CD4-positive, alpha-beta T cell treated with Interleukin-15 for 4 hours (primary cell): ENCODE measurements around the gene SUPT3H.

ENCODE experiments used
- DNase-seq: peaks from one replicate; pipeline ENCODE4 v3.0.0-alpha.2; 2020; ENCODE audit warnings: low spot score

The SUPT3H gene

GRCh38 chr6:45002390-45003105 lies 375.2 kb downstream of the SUPT3H start:
- no peak for DNase-seq

- DNase-seq, result peak; percentile 27
Observed at GRCh38 chr6:45001663-45002062, 376.1 kb downstream of the SUPT3H start.

DNA sequence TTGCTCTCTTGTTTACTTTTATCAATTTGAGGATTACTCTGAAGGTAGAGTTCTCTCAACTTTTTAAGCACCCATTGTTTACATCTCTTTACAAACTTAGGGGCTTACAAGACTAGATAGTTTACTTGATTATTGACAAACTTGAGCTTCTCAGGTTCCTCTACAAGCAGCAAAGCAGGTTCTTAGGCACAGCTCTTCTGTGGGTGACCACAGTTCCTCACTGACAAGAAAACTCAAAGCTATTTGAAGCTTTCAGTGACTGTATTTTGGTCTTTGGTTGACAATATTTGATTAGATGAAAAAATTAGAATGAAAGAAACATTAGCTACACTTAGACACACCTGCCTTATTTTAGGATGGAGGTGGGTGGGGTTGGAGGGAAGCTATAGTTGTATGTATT lies 376.9 kb downstream of the SUPT3H start:
- DNase-seq, result no peak

GRCh38 chr6:44999066-44999465 lies 378.7 kb downstream of the SUPT3H start:
- no peak for DNase-seq

GRCh38 chr6:44995486-44996132 lies 382.1 kb downstream of the SUPT3H start:
- DNase-seq, result no peak

GRCh38 chr6:44989391-44989790 lies 388.3 kb downstream of the SUPT3H start:
- DNase-seq, result no peak

DNA sequence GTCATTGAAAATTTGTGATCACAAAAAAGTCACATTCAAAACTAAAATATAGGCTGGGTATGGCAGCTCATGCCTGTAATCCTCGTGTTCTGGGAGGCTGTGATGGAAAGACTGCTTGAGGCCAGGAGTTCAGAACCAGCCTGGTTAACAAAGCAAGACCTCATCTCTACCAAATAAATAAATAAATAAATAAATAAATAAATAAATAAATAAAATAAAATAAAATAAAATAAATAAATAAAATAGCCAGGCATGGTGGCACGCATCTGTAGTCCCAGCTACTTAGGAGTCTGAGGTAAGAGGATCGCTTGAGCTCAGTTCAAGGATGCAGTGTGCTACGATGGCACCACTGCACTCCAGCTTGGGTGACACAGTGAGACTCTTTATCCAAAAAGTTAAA lies 392.7 kb downstream of the SUPT3H start:
- DNase-seq, result no peak

DNA sequence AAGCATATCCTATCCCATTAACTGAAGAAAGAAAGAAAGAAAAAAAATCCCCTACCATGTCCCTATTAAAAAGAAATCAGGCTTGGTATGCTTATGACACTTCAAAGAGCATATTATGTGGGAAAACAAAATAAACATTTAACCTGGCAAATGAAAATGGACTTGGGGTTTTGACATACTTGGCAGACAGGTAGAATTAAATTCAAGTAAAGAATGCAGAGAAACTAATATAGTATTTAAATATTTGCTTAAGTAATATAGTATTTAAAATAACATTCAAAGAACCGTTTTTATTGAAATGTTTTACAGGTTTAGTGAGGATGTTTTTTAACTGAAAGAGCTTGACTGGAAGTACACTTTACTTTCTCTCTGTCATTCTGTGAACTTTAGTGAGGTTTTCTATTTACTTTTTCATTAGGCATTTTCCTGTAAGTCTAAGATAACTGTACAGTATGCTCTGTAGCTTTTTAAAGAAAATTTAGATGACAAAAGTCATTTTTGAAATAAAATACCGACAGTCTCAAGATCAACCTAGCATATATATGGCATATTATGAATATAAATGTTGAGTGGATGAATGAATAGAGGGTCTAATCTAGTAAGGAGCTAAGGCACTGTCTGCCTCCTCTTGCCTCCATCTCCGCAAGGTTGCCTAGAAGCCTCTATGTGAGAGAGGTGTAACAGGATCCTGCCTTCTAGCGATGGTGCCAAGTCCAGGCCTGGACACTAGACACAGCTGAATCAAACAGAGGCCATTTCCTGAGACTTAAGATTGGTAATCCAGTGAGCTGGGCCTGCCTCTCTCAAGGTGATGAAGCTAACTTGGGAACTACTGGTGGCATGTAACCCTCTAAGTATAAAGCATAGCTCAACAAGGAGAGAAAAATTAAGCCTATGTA lies 394.0 kb downstream of the SUPT3H start:
- no peak for DNase-seq

DNA sequence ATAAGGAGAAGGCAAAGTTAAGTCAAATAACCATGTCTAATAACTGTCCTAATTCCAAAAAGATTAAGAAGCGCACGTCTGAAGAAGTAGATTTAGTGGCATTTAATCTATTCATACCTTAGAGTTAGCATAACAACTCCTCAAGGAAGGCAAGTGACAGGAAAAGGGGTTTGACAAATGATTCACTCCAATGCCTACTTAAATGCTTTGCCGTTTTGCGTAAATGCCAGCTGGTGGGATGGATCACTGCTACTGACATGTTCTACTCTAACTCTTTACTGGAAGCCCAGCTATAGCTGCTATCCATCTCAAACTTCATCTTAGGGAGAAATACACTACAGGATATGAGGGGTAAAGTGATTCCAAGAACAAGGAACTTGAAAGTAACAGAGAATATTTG lies 396.9 kb downstream of the SUPT3H start:
- DNase-seq, result no peak

DNA sequence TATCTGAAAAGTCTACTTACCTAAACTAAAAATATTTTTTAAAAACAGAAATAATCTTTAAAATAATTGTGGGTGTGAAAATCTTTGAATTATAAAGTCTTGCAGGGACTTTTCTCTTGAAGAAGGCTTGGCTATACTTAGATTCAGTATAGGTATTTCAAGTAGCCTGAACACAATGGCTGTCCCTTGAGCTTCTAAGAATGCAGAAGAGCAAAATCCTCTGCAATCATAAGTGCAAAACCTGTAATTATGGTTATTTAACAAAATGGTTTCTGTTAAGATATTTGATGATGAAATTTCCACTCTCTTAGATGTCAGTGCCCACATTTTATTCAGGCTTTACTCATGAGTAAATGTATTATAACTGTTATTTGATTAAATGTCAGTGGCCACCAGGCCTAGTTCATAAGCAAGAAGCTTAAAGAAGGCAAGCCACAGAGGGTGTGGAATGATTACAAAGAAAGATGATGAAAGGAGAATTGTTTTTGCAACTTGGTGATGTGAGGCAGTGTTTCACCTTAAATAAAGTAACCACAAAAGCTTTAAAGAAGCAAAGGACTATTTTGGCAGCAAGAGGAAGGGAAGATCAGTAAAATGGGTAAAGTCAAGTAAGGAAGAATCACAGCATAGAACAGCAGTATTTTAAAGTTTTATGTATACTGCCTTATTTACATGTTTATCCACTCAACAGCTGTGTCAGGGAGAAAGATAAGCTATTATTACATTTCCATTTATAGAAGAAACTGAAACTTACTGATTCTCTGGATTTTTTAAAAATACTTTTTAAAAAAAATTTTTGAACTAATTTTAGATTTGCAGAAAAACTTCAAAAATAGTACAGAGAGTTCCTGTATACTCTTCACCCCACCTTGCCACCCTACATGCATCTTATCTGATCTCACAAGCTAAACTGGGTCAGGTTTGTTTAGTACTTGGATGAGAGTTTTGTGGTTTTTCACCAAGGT lies 400.8 kb downstream of the SUPT3H start:
- peak; percentile 62 for DNase-seq

DNA sequence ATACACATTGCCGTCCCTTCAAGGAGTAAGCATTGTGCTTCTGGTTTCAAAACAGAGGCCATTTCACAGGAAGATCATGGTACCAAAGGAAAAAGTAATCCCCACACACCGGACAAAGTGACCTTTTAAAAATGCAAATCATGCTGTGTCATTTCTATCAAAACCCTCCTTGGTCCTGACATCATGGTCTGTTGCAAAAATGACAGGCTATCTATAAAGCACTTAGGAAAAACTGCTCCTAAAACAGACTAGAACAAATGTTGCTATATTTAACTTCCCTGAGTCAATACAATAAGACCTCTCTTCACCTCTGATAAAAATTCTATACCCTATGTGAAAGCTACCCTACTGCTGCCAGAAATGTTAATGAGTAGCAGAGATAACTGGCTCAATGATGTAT lies 403.2 kb downstream of the SUPT3H start:
- DNase-seq, result no peak

GRCh38 chr6:44972709-44973108 lies 405.0 kb downstream of the SUPT3H start:
- DNase-seq, result no peak

DNA sequence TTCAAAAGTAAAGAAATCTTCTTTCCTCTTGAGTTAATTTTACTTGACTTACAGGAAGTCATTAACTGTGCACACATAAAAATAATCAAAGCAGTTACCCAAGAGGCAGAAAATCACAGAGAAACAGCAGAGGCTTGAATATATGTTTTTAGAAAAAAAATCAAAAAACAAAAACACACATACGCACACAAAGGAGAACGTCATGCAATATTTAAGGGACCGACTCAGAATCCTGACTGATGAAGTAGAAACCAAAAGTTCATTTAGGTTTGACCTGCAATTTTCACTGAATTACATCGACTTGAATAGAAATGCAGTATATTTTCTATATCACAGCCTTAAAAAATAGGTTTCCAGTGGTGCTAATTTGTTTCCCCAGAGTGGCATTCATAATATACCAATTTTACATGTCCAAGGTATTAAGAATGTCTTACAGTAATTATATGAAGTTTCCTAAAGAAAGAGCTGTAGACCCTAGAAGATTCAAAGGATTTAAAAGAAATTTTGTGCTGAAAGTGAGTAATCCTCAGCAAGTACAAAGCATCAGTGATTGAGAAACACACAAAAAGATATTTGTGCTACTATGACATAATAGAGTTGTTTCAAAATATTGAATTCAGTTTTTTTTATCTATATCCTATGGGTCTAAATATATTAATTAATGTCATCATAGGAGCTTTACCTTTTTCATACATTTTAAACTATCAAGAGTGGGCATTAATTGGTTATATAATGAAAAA lies 408.1 kb downstream of the SUPT3H start:
- no peak for DNase-seq

GRCh38 chr6:44967481-44967880 lies 410.3 kb downstream of the SUPT3H start:
- DNase-seq, result no peak

GRCh38 chr6:44966449-44967092 lies 411.2 kb downstream of the SUPT3H start:
- DNase-seq, result no peak

- no peak for DNase-seq
Observed at GRCh38 chr6:44965708-44966107, 412.0 kb downstream of the SUPT3H start.

DNA sequence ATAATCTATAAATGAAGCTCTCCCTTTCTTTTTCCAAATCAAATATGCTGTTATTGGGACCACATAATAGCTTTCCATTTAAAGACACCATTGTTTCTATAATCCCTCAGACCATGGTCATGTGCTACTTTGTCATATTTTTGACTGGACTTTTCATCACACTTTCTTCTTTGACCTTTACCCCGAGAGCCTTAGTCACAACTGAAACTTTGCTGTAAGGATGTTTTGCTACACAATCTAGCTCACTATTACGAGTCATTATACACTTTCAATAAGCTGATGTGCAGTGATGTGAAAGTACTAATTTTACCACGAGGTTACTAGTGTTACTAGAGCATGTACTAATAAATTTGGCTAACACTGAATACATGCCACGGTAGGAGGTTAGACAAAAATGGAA lies 416.8 kb downstream of the SUPT3H start:
- no peak for DNase-seq

DNA sequence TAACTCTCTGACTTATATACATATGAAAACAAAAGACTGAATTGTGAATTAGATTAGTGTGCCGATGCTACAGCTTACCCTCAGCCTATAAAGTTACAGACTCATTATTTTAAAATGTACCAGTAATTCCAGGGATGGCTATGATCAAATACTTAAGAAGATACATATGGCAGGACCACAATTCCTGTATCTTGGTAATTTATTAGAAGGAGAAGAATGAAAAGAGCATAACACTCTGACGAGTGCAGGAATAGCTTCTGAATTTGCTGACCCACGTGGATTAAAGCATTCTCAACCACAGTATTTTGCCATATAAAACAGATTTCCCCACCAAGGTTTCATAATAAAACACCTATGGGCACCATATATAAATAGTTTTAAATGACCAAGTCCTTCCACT lies 418.1 kb downstream of the SUPT3H start:
- no peak for DNase-seq

GRCh38 chr6:44957156-44957555 lies 420.6 kb downstream of the SUPT3H start:
- DNase-seq, result no peak

- no peak for DNase-seq
Observed at GRCh38 chr6:44956396-44956795, 421.3 kb downstream of the SUPT3H start.
